ENCODE data around the gene COG6. TPM values are rescaled to one million over a fixed set of nuclear protein-coding genes. Genes with fewer than 3 reads are reported as not detected.

COG6 gene
- total and polyA plus RNA-seq, 2 of the 4 experiments (the other 2 are of a cell fraction), result 22.8 to 37.5 TPM

DNA sequence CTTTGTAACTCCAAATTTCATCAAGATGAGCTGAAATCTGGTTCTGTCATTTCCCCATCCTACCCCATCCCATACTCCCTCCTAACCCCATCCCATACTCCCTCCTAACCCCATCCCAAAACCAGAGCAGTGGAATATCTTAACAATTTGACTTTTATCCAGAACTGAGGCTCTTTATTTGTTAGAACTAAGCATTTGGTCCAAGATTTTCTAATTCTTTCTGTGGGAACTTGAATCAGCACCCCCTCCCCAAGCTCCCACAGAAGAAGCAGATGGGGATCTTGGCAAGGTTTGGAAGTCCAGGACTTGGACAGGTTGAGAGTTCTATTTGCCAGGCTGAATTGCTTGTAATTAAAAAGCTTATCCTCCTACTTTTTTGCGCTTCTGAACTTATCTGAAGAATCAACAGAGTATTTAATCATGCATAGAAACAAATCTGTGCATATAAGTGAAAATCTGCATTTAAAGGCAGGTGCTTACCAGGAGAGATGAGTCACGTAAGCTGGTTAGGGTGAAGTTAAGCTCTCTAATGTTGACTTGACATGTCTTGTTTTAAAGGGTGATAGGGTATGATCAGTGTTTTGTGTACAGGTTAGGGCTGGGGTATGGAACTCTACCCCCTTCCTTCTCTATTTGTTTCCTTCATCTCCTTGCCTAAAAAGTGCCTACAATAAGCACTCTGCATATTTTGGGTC, 111.1 kb downstream of the COG6 start:
- H3K18ac ChIP-seq (ENCODE audit: low read depth, low read length), result no peak overlapping the region
- H3K9me1 ChIP-seq (ENCODE audit: insufficient read depth, low read length), result no peaks in the 10 kb centered on the region
- H4K5ac ChIP-seq (ENCODE audit: low read depth, low read length), result no peak overlapping the region
- no peak overlapping the region for H2AK5ac ChIP-seq (ENCODE audit: low read depth, low read length)
- no peak overlapping the region for H2BK120ac ChIP-seq (ENCODE audit: low read depth, low read length)
- H3K14ac ChIP-seq (replicated peaks; ENCODE audit: low read depth, low read length), result no peak overlapping the region
- no peaks in the 10 kb centered on the region for H3K79me1 ChIP-seq (ENCODE audit: low read depth in 1 of 2, low read length in 2 of 2)
- no peak overlapping the region for H2AK9ac ChIP-seq (replicated peaks; ENCODE audit: low read depth, low read length, poor library complexity)
- no peak overlapping the region for H3K56ac ChIP-seq (ENCODE audit: extremely low read depth, insufficient read depth, low read length)
- WGBS, 2 experiments (ENCODE audit: extremely low coverage in 2 of 2, insufficient read length in 1 of 2), result no CpG with 5 or more reads among the region's 2 CpGs
- ATAC-seq (ENCODE audit: low read depth) (no peak), DNase-seq (no peak)
- BruUV-seq (replicated peaks), result no TSS peak
- no peak overlapping the region for H3K4me2 ChIP-seq (ENCODE audit: low read depth, low read length)
- H3K36me3 ChIP-seq (ENCODE audit: control insufficient read depth, insufficient read depth, low read length), result no peaks in the 10 kb centered on the region
- H3K23ac ChIP-seq (ENCODE audit: low read depth, low read length), result no peak overlapping the region
- no peak overlapping the region for H2AFZ ChIP-seq (replicated peaks; ENCODE audit: low read length, poor library complexity)
- no peak overlapping the region for H3K4ac ChIP-seq (ENCODE audit: low read depth, low read length)
- no peak overlapping the region for H2BK20ac ChIP-seq (ENCODE audit: low read depth, low read length)
- H4K8ac ChIP-seq (ENCODE audit: low read depth in 2 of 2, low read length in 2 of 2), result no peak overlapping the region
- H4K20me1 ChIP-seq (ENCODE audit: insufficient read depth, low read length), result no peaks in the 10 kb centered on the region
- in situ Hi-C loops (cut with MboI; ENCODE audit: low sequenced_read_pairs) (no loop called here), intact Hi-C loops (cut with micrococcal nuclease) (no loop called here), dilution Hi-C loops (cut with HindIII; ENCODE audit: low sequenced_read_pairs, unreplicated experiment) (no loop called here)
- POLR2A ChIA-PET (ENCODE audit: unreplicated experiment), result no interaction called here
- no peak overlapping the region for H2BK5ac ChIP-seq (ENCODE audit: low read depth, low read length, poor library complexity, severe bottlenecking)
- no peak for TF ChIP-seq BHLHE40 (IDR thresholded peaks at IDR 0.05; ENCODE audit: low read depth, low read length)
- no peak for TF ChIP-seq CEBPB (IDR thresholded peaks at IDR 0.05; ENCODE audit: low read depth, low read length)
- TF ChIP-seq MAZ (IDR thresholded peaks at IDR 0.05; ENCODE audit: borderline replicate concordance, low read depth, low read length), result no peak
- TF ChIP-seq, protein P1, sequence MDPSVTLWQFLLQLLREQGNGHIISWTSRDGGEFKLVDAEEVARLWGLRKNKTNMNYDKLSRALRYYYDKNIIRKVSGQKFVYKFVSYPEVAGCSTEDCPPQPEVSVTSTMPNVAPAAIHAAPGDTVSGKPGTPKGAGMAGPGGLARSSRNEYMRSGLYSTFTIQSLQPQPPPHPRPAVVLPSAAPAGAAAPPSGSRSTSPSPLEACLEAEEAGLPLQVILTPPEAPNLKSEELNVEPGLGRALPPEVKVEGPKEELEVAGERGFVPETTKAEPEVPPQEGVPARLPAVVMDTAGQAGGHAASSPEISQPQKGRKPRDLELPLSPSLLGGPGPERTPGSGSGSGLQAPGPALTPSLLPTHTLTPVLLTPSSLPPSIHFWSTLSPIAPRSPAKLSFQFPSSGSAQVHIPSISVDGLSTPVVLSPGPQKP (IDR thresholded peaks at IDR 0.05; ENCODE audit: borderline replicate concordance, low read depth, low read length), result no peak
- TF ChIP-seq RFX5 (IDR thresholded peaks at IDR 0.05; ENCODE audit: low read depth, low read length), result no peak
- no peak for TF ChIP-seq MAFK (IDR thresholded peaks at IDR 0.05; ENCODE audit: low read depth, low read length)
- TF ChIP-seq SMC3 (IDR thresholded peaks at IDR 0.05; ENCODE audit: low read depth, low read length), result no peak
- TF ChIP-seq NFE2L2 (IDR thresholded peaks at IDR 0.05; ENCODE audit: low read depth, low read length), result no peak
- TF ChIP-seq POLR2A (IDR thresholded peaks at IDR 0.05; ENCODE audit: low read depth, low read length), result no peak
- TF ChIP-seq, protein P2, sequence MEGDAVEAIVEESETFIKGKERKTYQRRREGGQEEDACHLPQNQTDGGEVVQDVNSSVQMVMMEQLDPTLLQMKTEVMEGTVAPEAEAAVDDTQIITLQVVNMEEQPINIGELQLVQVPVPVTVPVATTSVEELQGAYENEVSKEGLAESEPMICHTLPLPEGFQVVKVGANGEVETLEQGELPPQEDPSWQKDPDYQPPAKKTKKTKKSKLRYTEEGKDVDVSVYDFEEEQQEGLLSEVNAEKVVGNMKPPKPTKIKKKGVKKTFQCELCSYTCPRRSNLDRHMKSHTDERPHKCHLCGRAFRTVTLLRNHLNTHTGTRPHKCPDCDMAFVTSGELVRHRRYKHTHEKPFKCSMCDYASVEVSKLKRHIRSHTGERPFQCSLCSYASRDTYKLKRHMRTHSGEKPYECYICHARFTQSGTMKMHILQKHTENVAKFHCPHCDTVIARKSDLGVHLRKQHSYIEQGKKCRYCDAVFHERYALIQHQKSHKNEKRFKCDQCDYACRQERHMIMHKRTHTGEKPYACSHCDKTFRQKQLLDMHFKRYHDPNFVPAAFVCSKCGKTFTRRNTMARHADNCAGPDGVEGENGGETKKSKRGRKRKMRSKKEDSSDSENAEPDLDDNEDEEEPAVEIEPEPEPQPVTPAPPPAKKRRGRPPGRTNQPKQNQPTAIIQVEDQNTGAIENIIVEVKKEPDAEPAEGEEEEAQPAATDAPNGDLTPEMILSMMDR (conservative IDR thresholded peaks at IDR 0.05; ENCODE audit: low read depth, low read length), result no peak
- TF ChIP-seq, protein P3, sequence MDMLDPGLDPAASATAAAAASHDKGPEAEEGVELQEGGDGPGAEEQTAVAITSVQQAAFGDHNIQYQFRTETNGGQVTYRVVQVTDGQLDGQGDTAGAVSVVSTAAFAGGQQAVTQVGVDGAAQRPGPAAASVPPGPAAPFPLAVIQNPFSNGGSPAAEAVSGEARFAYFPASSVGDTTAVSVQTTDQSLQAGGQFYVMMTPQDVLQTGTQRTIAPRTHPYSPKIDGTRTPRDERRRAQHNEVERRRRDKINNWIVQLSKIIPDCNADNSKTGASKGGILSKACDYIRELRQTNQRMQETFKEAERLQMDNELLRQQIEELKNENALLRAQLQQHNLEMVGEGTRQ (IDR thresholded peaks at IDR 0.05; ENCODE audit: low read depth, low read length), result no peak
- TF ChIP-seq RAD21 (IDR thresholded peaks at IDR 0.05; ENCODE audit: low read length), result no peak
- no peak for TF ChIP-seq RCOR1 (IDR thresholded peaks at IDR 0.05; ENCODE audit: insufficient replicate concordance, low read length)
- no peak overlapping the region for H3K9ac ChIP-seq (ENCODE audit: low read depth, low read length)
- H3K4me1 ChIP-seq (ENCODE audit: control insufficient read depth, insufficient read depth, low read length), result no peaks in the 10 kb centered on the region
- H4K91ac ChIP-seq (ENCODE audit: insufficient read depth, low read depth, low read length), result no peak overlapping the region
- no peak overlapping the region for H2BK15ac ChIP-seq (ENCODE audit: low read depth, low read length)
- H3K27me3 ChIP-seq (ENCODE audit: control insufficient read depth, insufficient read depth, low read length), result no peaks in the 10 kb centered on the region
- H3K9me3 ChIP-seq (ENCODE audit: control insufficient read depth, insufficient read depth, low read length), result no peaks in the 10 kb centered on the region
- H3K4me3 ChIP-seq (ENCODE audit: insufficient read depth, low read depth, low read length), result no peak overlapping the region
- CTCF ChIA-PET, result interaction anchor here (0.6 to 0.9 kb wide), 2 partner anchors 10 to 318 kb away, joined by 3 to 4 read pairs; no protein-coding TSS in a partner anchor
- H3K27ac ChIP-seq (ENCODE audit: insufficient read depth, low read length), result no peak overlapping the region

All from IMR-90 (cell line).